Keratinocyte (primary cell): Measurements from ENCODE around the gene OR1M1. TPM values are rescaled to one million over a fixed set of nuclear protein-coding genes. Genes with fewer than 3 reads are reported as not detected.

ENCODE experiments used
- DNase-seq: peaks from one replicate; pipeline ENCODE4 v3.0.0-alpha.2; 2011; ENCODE audit warnings: low read depth, missing footprints, low spot score
- FAIRE-seq: peaks from 2 replicates; lab custom pipeline; 2011; peaks lifted over from hg19 to GRCh38; lab: Jason Lieb, UNC
- H2AFZ ChIP-seq: 2 replicates; pipeline ENCODE4 v1.6.0; 2012; ENCODE audit warnings: low read length, control low read depth, inconsistent platforms; ENCODE audit not compliant: control insufficient read depth
- H3K27ac ChIP-seq: 2 replicates; pipeline ENCODE4 v1.5.1; 2011; ENCODE audit warnings: low read length; ENCODE audit not compliant: control insufficient read depth, insufficient read depth
- H3K27me3 ChIP-seq: 3 replicates; pipeline ENCODE4 v1.6.0; 2011; ENCODE audit warnings: low read length; ENCODE audit not compliant: control insufficient read depth, insufficient read depth; ENCODE audit errors: extremely low read depth
- H3K36me3 ChIP-seq, 2 experiments: 2 replicates in 1 of 2; 3 replicates in 1 of 2; pipeline ENCODE4 v1.5.1; 2011; ENCODE audit warnings: low read length in 2 of 2, mild to moderate bottlenecking in 1 of 2; ENCODE audit not compliant: control insufficient read depth in 2 of 2, insufficient read depth in 2 of 2; ENCODE audit errors: extremely low read depth in 1 of 2
- H3K4me1 ChIP-seq: 3 replicates; pipeline ENCODE4 v1.5.1; 2011; ENCODE audit warnings: low read length; ENCODE audit not compliant: control insufficient read depth, insufficient read depth; ENCODE audit errors: extremely low read depth
- H3K4me2 ChIP-seq: 3 replicates; pipeline ENCODE4 v1.6.0; 2011; ENCODE audit warnings: low read depth, low read length; ENCODE audit not compliant: control insufficient read depth, insufficient read depth; ENCODE audit errors: extremely low read depth
- H3K4me3 ChIP-seq, 3 experiments: fragments of 200-600 bp in 1 of 3; sonication (generic) in 1 of 3; 2 replicates in 2 of 3; 3 replicates in 1 of 3; pipeline ENCODE4 v1.5.1; 2011 to 2016; ENCODE audit warnings: low read length in 3 of 3, mild to moderate bottlenecking in 3 of 3, control low read depth in 2 of 3, inconsistent platforms in 1 of 3, low read depth in 1 of 3, mixed read lengths in 1 of 3, mixed run types in 1 of 3, moderate library complexity in 1 of 3; ENCODE audit not compliant: control insufficient read depth in 2 of 3, insufficient read depth in 2 of 3; ENCODE audit errors: extremely low read depth in 1 of 3
- H3K79me2 ChIP-seq: 2 replicates; pipeline ENCODE4 v1.6.0; 2012; ENCODE audit warnings: low read length; ENCODE audit not compliant: control insufficient read depth, insufficient read depth
- H3K9ac ChIP-seq: 3 replicates; pipeline ENCODE4 v1.6.0; 2011; ENCODE audit warnings: low read length; ENCODE audit not compliant: control insufficient read depth, insufficient read depth; ENCODE audit errors: extremely low read depth
- H3K9me1 ChIP-seq: 3 replicates; pipeline ENCODE4 v1.6.0; 2011; ENCODE audit warnings: low read length; ENCODE audit not compliant: control insufficient read depth, insufficient read depth; ENCODE audit errors: extremely low read depth
- H3K9me3 ChIP-seq: 2 replicates; pipeline ENCODE4 v1.5.1; 2012; ENCODE audit warnings: low read depth, low read length; ENCODE audit not compliant: control insufficient read depth
- H4K20me1 ChIP-seq: 3 replicates; pipeline ENCODE4 v1.6.0; 2011; ENCODE audit warnings: low read length; ENCODE audit not compliant: control insufficient read depth, insufficient read depth; ENCODE audit errors: extremely low read depth
- CTCF ChIP-seq, 3 experiments: IDR thresholded peaks in 1 of 3; conservative IDR thresholded peaks in 1 of 3; optimal IDR thresholded peaks in 1 of 3; 2 replicates in 2 of 3; 3 replicates in 1 of 3; pipeline versions ENCODE3 to v1.5.1; 2011; ENCODE audit warnings: low read length in 3 of 3, mild to moderate bottlenecking in 3 of 3, moderate library complexity in 2 of 3, control low read depth in 1 of 3, inconsistent platforms in 1 of 3; ENCODE audit not compliant: insufficient read depth in 2 of 3; ENCODE audit errors: extremely low read depth in 1 of 3
- EZH2 ChIP-seq: IDR thresholded peaks from one replicate; pipeline ENCODE4 v1.6.1; 2012; ENCODE audit warnings: inconsistent platforms, mild to moderate bottlenecking, low read length, moderate library complexity
- dilution Hi-C: fragments of 300-500 bp; cut with MboI; formaldehyde crosslinking; loops from one replicate; pipeline ENCODE4 v1.7.0; 2020; ENCODE audit warnings: low sequenced_read_pairs; ENCODE audit not compliant: extremely low pct_ligation_motif_present
- polyA plus RNA-seq, 5 experiments: library from polyadenylated mRNA; depleted of rRNA in 3 of 5; stranded (reverse) in 3 of 5; stranded (forward) in 1 of 5; unstranded in 1 of 5; fragments of >200 nt; gene quantifications; 1 replicate in 1 of 5; 2 replicates in 3 of 5; 3 replicates in 1 of 5; pipeline versions ENCODE4 v1.2.1 to v1.2.3, GENCODE V29; 2011 to 2012; ENCODE audit warnings: missing spikeins in 2 of 5, low read depth in 1 of 5, low replicate concordance in 1 of 5

OR1M1 gene
- polyA plus RNA-seq, 1 donor (not counting 4 experiments of a cell fraction or from before 2014, with no cell fraction given): not detected

- dilution Hi-C loops: no loop called here
- FAIRE-seq: no peak
- DNase-seq: no peak
These were observed 28.5 kb downstream of the OR1M1 start, which contains the start of gene OR7G1 for GRCh38 chr19:9115307-9115813. Gene OR7G1, minus strand, starts transcription at chr19:9115763. Its CDS starts 0 bp downstream, at chr19:9115763.

GRCh38 chr19:9116547-9116946 lies 29.7 kb downstream of the OR1M1 start:
- no peak overlapping the region for H3K27ac ChIP-seq
- no peaks in the 10 kb centered on the region for H3K27me3 ChIP-seq
- FAIRE-seq (no peak), DNase-seq (no peak)
- no peak overlapping the region for H3K4me2 ChIP-seq
- H3K9ac ChIP-seq: no peak overlapping the region
- no peaks in the 10 kb centered on the region for H3K9me3 ChIP-seq
- no peak overlapping the region for H2AFZ ChIP-seq
- H3K4me1 ChIP-seq: no peaks in the 10 kb centered on the region
- TF ChIP-seq EZH2 (no peak), CTCF (optimal IDR thresholded peaks at IDR 0.05 in 1 of 3, IDR thresholded peaks at IDR 0.05 in 1 of 3, conservative IDR thresholded peaks at IDR 0.05 in 1 of 3; ENCODE audit: extremely low read depth in 1 of 3, insufficient read depth in 2 of 3, low read length in 3 of 3) (no peak)
- no peaks in the 10 kb centered on the region for H3K9me1 ChIP-seq
- H4K20me1 ChIP-seq: no peaks in the 10 kb centered on the region
- H3K4me3 ChIP-seq: no peak overlapping the region
- dilution Hi-C loops: no loop called here
- H3K36me3 ChIP-seq: no peaks in the 10 kb centered on the region
- no peaks in the 10 kb centered on the region for H3K79me2 ChIP-seq

More at GRCh38 chr19:9115307-9115813, 28.5 kb downstream of the OR1M1 start, which contains the start of gene OR7G1:
- no peaks in the 10 kb centered on the region for H3K4me1 ChIP-seq
- H3K9me3 ChIP-seq: no peaks in the 10 kb centered on the region
- H3K4me2 ChIP-seq: no peak within 1 kb of the TSS
- no peak within 1 kb of the TSS for H3K9ac ChIP-seq
- H3K4me3 ChIP-seq: no peak within 1 kb of the TSS
- TF ChIP-seq CTCF (optimal IDR thresholded peaks at IDR 0.05 in 1 of 3, IDR thresholded peaks at IDR 0.05 in 1 of 3, conservative IDR thresholded peaks at IDR 0.05 in 1 of 3; ENCODE audit: extremely low read depth in 1 of 3, insufficient read depth in 2 of 3, low read length in 3 of 3) (no peak), EZH2 (no peak)
- H3K9me1 ChIP-seq: no peaks in the 10 kb centered on the region
- H4K20me1 ChIP-seq: no peaks in the 10 kb centered on the region
- no peak within 1 kb of the TSS for H2AFZ ChIP-seq
- no peaks in the 10 kb centered on the region for H3K79me2 ChIP-seq
- no peak within 1 kb of the TSS for H3K27ac ChIP-seq
- no peaks in the 10 kb centered on the region for H3K27me3 ChIP-seq
- no peaks in the 10 kb centered on the region for H3K36me3 ChIP-seq
